Measurements from ENCODE around the gene PPP2R3A.

DNA sequence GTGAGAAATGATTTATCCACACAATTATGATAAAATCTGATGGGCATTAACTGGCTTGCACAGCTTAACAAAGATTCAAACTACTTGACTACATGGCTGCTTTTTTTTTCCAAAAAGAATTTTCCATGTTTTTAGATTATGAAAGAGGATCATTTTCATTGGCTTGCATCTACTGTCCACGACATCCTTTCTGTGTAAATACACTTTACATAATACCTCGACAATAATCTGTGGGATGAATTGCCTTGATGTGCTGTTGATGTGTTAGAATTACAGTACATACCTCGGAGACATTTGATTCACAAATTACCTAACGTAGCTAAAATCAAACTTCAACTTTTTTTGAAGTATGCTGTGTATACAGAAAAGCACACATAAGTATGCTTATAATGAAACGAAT, 104.4 kb downstream of the PPP2R3A start:
- TF ChIP-seq, protein P1, sequence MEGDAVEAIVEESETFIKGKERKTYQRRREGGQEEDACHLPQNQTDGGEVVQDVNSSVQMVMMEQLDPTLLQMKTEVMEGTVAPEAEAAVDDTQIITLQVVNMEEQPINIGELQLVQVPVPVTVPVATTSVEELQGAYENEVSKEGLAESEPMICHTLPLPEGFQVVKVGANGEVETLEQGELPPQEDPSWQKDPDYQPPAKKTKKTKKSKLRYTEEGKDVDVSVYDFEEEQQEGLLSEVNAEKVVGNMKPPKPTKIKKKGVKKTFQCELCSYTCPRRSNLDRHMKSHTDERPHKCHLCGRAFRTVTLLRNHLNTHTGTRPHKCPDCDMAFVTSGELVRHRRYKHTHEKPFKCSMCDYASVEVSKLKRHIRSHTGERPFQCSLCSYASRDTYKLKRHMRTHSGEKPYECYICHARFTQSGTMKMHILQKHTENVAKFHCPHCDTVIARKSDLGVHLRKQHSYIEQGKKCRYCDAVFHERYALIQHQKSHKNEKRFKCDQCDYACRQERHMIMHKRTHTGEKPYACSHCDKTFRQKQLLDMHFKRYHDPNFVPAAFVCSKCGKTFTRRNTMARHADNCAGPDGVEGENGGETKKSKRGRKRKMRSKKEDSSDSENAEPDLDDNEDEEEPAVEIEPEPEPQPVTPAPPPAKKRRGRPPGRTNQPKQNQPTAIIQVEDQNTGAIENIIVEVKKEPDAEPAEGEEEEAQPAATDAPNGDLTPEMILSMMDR (IDR thresholded peaks at IDR 0.05), result no peak
- TF ChIP-seq EP300 (IDR thresholded peaks at IDR 0.05) (no peak), POLR2A (IDR thresholded peaks at IDR 0.05) (no peak)

Data from ovary (tissue), 3 donors.